Neuronal stem cell (in vitro differentiated cells): ENCODE measurements around the gene MED29.

Source experiments
- DNase-seq: peaks from one replicate; pipeline ENCODE4 v3.0.0-alpha.2; 2013; ENCODE audit warnings: low spot score
- H2AFZ ChIP-seq: one replicate; pipeline ENCODE4 v1.6.1; 2013; ENCODE audit warnings: mild to moderate bottlenecking, low read length, inconsistent platforms
- H2AK5ac ChIP-seq: 2 replicates; pipeline ENCODE4 v1.6.1; 2013; ENCODE audit warnings: low read depth, mild to moderate bottlenecking, inconsistent platforms, low read length, moderate library complexity, mixed read lengths
- H2BK120ac ChIP-seq: 2 replicates; pipeline ENCODE4 v1.6.1; 2013; ENCODE audit warnings: low read depth, mild to moderate bottlenecking, inconsistent platforms, low read length, moderate library complexity, mixed read lengths
- H2BK12ac ChIP-seq: one replicate; pipeline ENCODE4 v1.6.1; 2013; ENCODE audit warnings: low read length, inconsistent platforms
- H2BK15ac ChIP-seq: 2 replicates; pipeline ENCODE4 v1.6.1; 2013; ENCODE audit warnings: mild to moderate bottlenecking, low read length, inconsistent platforms, mixed read lengths
- H2BK5ac ChIP-seq: one replicate; pipeline ENCODE4 v1.6.1; 2013; ENCODE audit warnings: inconsistent platforms, mild to moderate bottlenecking, low read length, moderate library complexity
- H3K14ac ChIP-seq: one replicate; pipeline ENCODE4 v1.6.1; 2013; ENCODE audit warnings: low read length, inconsistent platforms
- H3K18ac ChIP-seq: 2 replicates; pipeline ENCODE4 v1.6.1; 2013; ENCODE audit warnings: low read length, inconsistent platforms
- H3K23ac ChIP-seq: 2 replicates; pipeline ENCODE4 v1.6.1; 2013; ENCODE audit warnings: low read depth, mild to moderate bottlenecking, mixed read lengths, low read length, inconsistent platforms; ENCODE audit not compliant: poor library complexity
- H3K27ac ChIP-seq: replicated peaks from 3 replicates; pipeline ENCODE4 v1.5.1; 2013; ENCODE audit warnings: low read length, inconsistent platforms
- H3K27me3 ChIP-seq, 3 experiments: 2 replicates each; pipeline ENCODE4 v1.6.1; 2013; ENCODE audit warnings: low read length in 3 of 3, mild to moderate bottlenecking in 2 of 3, inconsistent platforms in 1 of 3, low read depth in 1 of 3, mixed read lengths in 1 of 3, moderate library complexity in 1 of 3; ENCODE audit not compliant: control insufficient read depth in 3 of 3, insufficient read depth in 3 of 3
- H3K36me3 ChIP-seq, 2 donors: replicated peaks in 1 of 2; 2 replicates each; pipeline ENCODE4 v1.6.1; 2013; ENCODE audit warnings: low read length in 2 of 2; ENCODE audit not compliant: control insufficient read depth in 2 of 2, insufficient read depth in 2 of 2
- H3K4ac ChIP-seq: 2 replicates; pipeline ENCODE4 v1.6.1; 2013; ENCODE audit warnings: inconsistent platforms, mild to moderate bottlenecking, low read length, moderate library complexity
- H3K4me1 ChIP-seq, 2 donors: 1 replicate in 1 of 2; 2 replicates in 1 of 2; pipeline ENCODE4 v1.6.1; 2013; ENCODE audit warnings: low read length in 2 of 2, low read depth in 1 of 2; ENCODE audit not compliant: control insufficient read depth in 2 of 2, insufficient read depth in 1 of 2
- H3K4me2 ChIP-seq: one replicate; pipeline ENCODE4 v1.6.1; 2013; ENCODE audit warnings: mild to moderate bottlenecking, low read length, inconsistent platforms; ENCODE audit not compliant: insufficient read depth, poor library complexity, severe bottlenecking
- H3K4me3 ChIP-seq, 2 donors: 2 replicates each; pipeline ENCODE4 v1.5.1; 2013; ENCODE audit warnings: low read length in 2 of 2, mild to moderate bottlenecking in 2 of 2, inconsistent platforms in 1 of 2, moderate library complexity in 1 of 2
- H3K79me1 ChIP-seq: one replicate; pipeline ENCODE4 v1.6.1; 2013; ENCODE audit warnings: low read depth, mild to moderate bottlenecking, inconsistent platforms, low read length, moderate library complexity
- H3K9ac ChIP-seq: one replicate; pipeline ENCODE4 v1.6.1; 2013; ENCODE audit warnings: mild to moderate bottlenecking, low read depth, low read length, inconsistent platforms; ENCODE audit not compliant: poor library complexity
- H3K9me3 ChIP-seq, 2 donors: replicated peaks in 1 of 2; 2 replicates each; pipeline versions ENCODE3 to v1.6.1; 2013; ENCODE audit warnings: low read length in 2 of 2, mild to moderate bottlenecking in 2 of 2, inconsistent platforms in 1 of 2, low read depth in 1 of 2, mixed read lengths in 1 of 2, moderate library complexity in 1 of 2; ENCODE audit not compliant: control insufficient read depth in 2 of 2, insufficient read depth in 1 of 2
- H4K8ac ChIP-seq: one replicate; pipeline ENCODE4 v1.6.1; 2013; ENCODE audit warnings: low read depth, mild to moderate bottlenecking, inconsistent platforms, low read length, moderate library complexity
- H4K91ac ChIP-seq: one replicate; pipeline ENCODE4 v1.6.1; 2013; ENCODE audit warnings: low read length, low read depth, mild to moderate bottlenecking, inconsistent platforms; ENCODE audit not compliant: poor library complexity
- whole genome bisulfite sequencing, 2 donors: extraction: QIAGEN DNeasy Blood & Tissue Kit; methylation state at CpG; one replicate each; pipeline ENCODE4 v1.1.7; 2013; ENCODE audit warnings: missing lambda C conversion rate in 2 of 2, mixed read lengths in 1 of 2; ENCODE audit not compliant: insufficient read length in 2 of 2, insufficient replicate concordance in 1 of 2; ENCODE audit errors: extremely low coverage in 2 of 2; 5-methylcytosine and 5-hydroxymethylcytosine counted together

Gene MED29

DNA sequence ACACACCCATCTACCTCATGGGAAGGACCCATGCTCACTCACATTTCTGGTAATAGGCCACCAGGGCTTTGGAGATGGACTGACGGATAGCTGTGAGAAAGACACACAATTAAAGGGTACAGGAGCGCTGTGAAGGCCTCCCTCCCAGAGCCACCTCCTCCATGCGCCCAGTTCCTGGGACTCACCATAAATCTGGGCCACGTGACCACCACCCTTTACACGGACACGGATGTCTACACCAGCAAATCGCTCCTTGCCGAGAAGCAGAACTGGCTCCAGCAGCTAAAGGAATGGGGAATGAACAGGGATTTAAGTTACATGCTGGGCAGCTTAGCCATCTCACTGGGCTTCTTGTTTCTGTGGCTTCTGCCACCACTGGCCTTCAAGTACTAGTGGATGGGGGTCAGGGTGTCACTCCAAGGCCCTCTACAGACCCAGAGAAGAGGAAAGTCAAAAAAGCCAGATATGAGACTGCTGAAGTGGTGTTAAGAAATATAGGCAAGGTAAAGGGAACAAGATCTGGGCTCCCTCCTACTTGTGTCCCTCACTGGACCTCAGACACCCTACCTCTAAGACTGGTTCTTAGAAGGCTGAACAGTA is 42.4 kb downstream of the MED29 start:
- DNase-seq: no peak
- no peak overlapping the region for H3K4ac ChIP-seq
- no CpG with 5 or more reads among the region's 8 CpGs for WGBS, 2 donors
- peaks cover 11% of the 10 kb centered on the region for H3K79me1 ChIP-seq
- H3K27me3 ChIP-seq: no peaks in the 10 kb centered on the region
- peak overlapping the region; percentile 8 to 22 for H3K4me3 ChIP-seq
- H3K18ac ChIP-seq: no peak overlapping the region
- no peak overlapping the region for H2BK5ac ChIP-seq
- H4K8ac ChIP-seq: no peak overlapping the region
- peaks cover 6 to 14% of the 10 kb centered on the region in 2 donors for H3K4me1 ChIP-seq
- H3K9me3 ChIP-seq: no peaks in the 10 kb centered on the region
- H3K23ac ChIP-seq: no peak overlapping the region
- H2BK120ac ChIP-seq: no peak overlapping the region
- peaks cover 29 to 31% of the 10 kb centered on the region in 2 donors for H3K36me3 ChIP-seq
- H3K14ac ChIP-seq: no peak overlapping the region
- H2AFZ ChIP-seq: no peak overlapping the region
- no peak overlapping the region for H2AK5ac ChIP-seq
- H3K9ac ChIP-seq: no peak overlapping the region
- H2BK12ac ChIP-seq: no peak overlapping the region
- H3K27ac ChIP-seq: no peak overlapping the region
- H3K4me2 ChIP-seq: no peak overlapping the region
- H4K91ac ChIP-seq: no peak overlapping the region
- H2BK15ac ChIP-seq: no peak overlapping the region

DNA sequence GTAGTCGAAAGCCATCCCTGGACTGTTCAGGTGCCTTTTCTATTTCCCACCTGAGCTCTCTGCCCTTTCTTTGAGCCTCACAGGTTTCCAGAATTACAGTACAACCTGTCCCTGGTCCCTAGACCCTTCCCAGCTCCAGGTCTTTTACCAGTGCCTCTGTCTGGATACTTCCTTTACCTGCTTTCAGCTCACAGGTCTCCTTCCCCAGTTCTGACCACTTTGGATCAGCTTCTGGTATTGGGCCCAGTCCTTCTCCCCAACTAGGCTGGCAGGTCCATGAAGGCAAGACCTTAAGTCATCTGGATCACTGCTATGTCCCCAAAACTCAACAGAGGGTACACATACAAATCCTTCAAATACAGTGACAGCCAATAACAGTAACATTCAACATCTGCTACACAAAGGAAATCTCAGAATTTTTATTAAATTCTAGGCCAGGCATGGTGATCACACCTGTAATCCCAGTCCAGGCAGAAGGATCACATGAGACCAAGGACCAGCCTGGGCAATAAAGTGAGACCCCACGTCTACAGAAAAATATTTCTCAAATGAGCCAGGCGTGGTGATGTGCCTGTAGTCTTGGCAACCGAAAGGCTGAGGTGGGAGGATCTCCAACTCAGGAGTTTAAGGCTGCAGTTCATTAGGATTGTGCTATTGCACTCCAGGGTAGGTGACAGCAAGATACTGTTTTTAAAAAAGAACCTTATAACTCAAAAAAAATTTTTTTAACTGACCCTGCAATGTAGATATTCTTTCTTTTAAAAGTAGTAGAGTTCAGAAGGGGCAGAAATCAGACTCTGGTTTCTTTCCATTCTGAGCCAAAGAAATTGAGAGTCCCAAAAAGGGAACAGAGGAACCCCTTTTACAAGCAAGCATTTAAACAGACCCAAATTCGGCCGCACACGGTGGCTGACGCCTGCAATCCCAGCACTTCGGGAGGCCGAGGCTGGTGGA is 43.2 kb downstream of the MED29 start:
- no peak overlapping the region for H3K9ac ChIP-seq
- no peak for DNase-seq
- H3K27me3 ChIP-seq: no peaks in the 10 kb centered on the region
- no peaks in the 10 kb centered on the region for H3K9me3 ChIP-seq
- no peak overlapping the region for H2AFZ ChIP-seq
- H3K18ac ChIP-seq: no peak overlapping the region
- H2BK15ac ChIP-seq: no peak overlapping the region
- no peak overlapping the region for H4K91ac ChIP-seq
- no peak overlapping the region for H3K14ac ChIP-seq
- H3K79me1 ChIP-seq: peaks cover 11% of the 10 kb centered on the region
- peaks cover 29 to 31% of the 10 kb centered on the region in 2 donors for H3K36me3 ChIP-seq
- peak overlapping the region in 1 of 2 donors; percentile 68 for H3K4me3 ChIP-seq
- H2BK5ac ChIP-seq: no peak overlapping the region
- H3K4ac ChIP-seq: no peak overlapping the region
- WGBS, 2 donors: no CpG with 5 or more reads among the region's 10 CpGs
- H3K23ac ChIP-seq: no peak overlapping the region
- H4K8ac ChIP-seq: no peak overlapping the region
- no peak overlapping the region for H2AK5ac ChIP-seq
- no peak overlapping the region for H2BK120ac ChIP-seq
- H3K4me2 ChIP-seq: peak overlapping the region; percentile 44
- peaks cover 3 to 9% of the 10 kb centered on the region in 2 donors for H3K4me1 ChIP-seq
- no peak overlapping the region for H2BK12ac ChIP-seq
- no peak overlapping the region for H3K27ac ChIP-seq

DNA sequence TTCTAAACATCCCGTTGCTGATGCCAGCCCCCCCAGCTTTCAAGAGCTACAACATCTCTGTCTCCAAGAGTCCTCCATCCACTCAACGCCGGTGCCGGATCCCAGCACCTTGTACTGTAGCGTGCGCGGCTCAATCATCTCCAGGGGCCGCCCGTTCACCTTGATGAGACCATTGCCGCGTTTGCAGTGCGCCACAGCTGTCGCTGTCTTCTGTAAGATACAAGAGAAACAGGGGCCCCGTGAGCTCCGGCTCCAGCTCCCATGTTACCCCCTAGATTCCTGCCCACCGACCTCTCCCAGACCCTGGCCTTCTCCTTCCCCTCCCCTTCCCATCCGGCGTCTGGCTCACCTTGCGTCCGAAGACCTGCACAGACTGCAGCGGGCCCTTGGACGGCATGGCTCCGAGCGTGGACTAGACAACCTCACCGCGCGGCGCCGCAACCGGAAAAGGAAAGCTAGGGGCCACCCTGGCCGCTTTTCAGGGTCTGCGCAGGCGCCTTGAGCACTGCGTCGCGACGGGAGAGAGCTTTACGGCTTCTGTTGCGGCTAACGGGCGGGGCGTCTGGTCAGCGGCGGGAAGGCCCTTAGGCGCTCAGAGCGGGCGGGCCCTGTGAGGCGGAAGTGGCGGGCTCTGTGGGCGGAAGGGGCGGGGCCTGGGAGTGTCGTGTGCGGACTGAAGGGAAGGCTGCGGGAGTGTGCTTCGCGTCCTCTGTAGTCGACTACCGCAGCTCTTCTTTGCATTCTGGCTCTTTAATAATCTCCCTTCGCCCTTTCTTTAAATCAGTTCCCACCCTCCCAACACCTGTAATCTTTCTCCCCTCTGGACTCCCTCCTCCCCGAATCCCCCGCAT is 44.5 kb downstream of the MED29 start, which contains the start of gene RPS16:
Gene RPS16 (minus strand): TSS at position 451 of the 851 bp plus-strand sequence. CDS start 54 bp downstream, at position 397.
- peak within 1 kb of the TSS; percentile 68 to 97 for H3K4me3 ChIP-seq
- no peaks in the 10 kb centered on the region for H3K27me3 ChIP-seq
- H3K27ac ChIP-seq: peak within 1 kb of the TSS; percentile 70
- H3K9me3 ChIP-seq: no peaks in the 10 kb centered on the region
- H2AK5ac ChIP-seq: peak within 1 kb of the TSS; percentile 49
- no CpG with 5 or more reads among the region's 61 CpGs for WGBS, 2 donors
- DNase-seq: peak; percentile 94
- peaks cover 29 to 31% of the 10 kb centered on the region in 2 donors for H3K36me3 ChIP-seq
- H3K18ac ChIP-seq: peak within 1 kb of the TSS; percentile 97
- peak within 1 kb of the TSS; percentile 100 for H3K23ac ChIP-seq
- peaks cover 3 to 9% of the 10 kb centered on the region in 2 donors for H3K4me1 ChIP-seq
- H3K14ac ChIP-seq: peak within 1 kb of the TSS; percentile 85
- peak within 1 kb of the TSS; percentile 91 for H3K4ac ChIP-seq
- peak within 1 kb of the TSS; percentile 14 for H2BK12ac ChIP-seq
- H3K4me2 ChIP-seq: peak within 1 kb of the TSS; percentile 75
- peak within 1 kb of the TSS; percentile 51 for H2AFZ ChIP-seq
- H2BK5ac ChIP-seq: no peak within 1 kb of the TSS
- H2BK15ac ChIP-seq: no peak within 1 kb of the TSS
- H3K9ac ChIP-seq: peak within 1 kb of the TSS; percentile 99
- H3K79me1 ChIP-seq: peaks cover 11% of the 10 kb centered on the region
- no peak within 1 kb of the TSS for H4K8ac ChIP-seq
- peak within 1 kb of the TSS; percentile 64 for H4K91ac ChIP-seq
- no peak within 1 kb of the TSS for H2BK120ac ChIP-seq
